Breast epithelium (tissue), 3 donors: ENCODE data around the gene TAS2R41.

Experiments
- CTCF ChIP-seq, 3 donors: fragments of 450-650 bp; IDR thresholded peaks; one replicate each; pipeline ENCODE4 v1.5.1; 2016 to 2017; ENCODE audit warnings: antibody characterized with exemption in 3 of 3, mild to moderate bottlenecking in 3 of 3, moderate library complexity in 3 of 3
- POLR2AphosphoS5 ChIP-seq, 3 donors: sonication (generic); formaldehyde crosslinking; IDR thresholded peaks; one replicate each; pipeline ENCODE4 v1.6.1; 2017; ENCODE audit warnings: antibody characterized with exemption in 3 of 3

DNA sequence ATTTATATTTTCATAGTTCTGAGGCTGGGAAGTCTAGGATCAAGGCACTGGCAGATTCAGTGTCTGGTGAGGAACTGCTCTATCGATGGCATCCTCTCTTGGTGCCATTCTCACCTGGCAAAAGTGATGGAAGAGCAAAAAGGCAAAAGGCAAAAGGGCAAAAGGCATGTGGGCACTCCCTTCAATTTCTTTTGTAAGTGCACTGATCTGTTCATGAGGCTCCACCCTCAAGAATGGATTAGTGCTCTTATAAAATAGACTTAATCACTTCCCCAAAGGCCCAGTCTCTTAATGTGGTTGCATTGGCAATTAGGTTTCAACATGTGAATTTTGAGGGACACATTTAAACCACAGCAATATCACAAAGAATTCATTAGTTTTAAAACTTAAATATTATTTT is 18.3 kb upstream of the TAS2R41 start:
- no peak for TF ChIP-seq POLR2AphosphoS5 (IDR thresholded peaks at IDR 0.05)
- no peak for TF ChIP-seq CTCF (IDR thresholded peaks at IDR 0.05)
